GM23248 (cell line): ENCODE data around the gene GNAQ. TPM values are rescaled to one million over a fixed set of nuclear protein-coding genes. Genes with fewer than 3 reads are reported as not detected.

Experiments used
- DNase-seq: peaks from one replicate; pipeline ENCODE4 v3.0.0-alpha.2; 2015
- H2AFZ ChIP-seq: fragments of 200-600 bp; sonication (generic); 2 replicates; pipeline ENCODE4 v1.6.1; 2016; ENCODE audit warnings: antibody characterized with exemption
- H3F3A ChIP-seq: fragments of 200-600 bp; sonication (generic); 2 replicates; pipeline ENCODE4 v1.6.1; 2016; ENCODE audit warnings: mild to moderate bottlenecking, antibody characterized with exemption, mixed run types; ENCODE audit not compliant: insufficient read depth
- H3K27ac ChIP-seq: fragments of 200-600 bp; sonication (generic); 2 replicates; pipeline ENCODE4 v1.5.1; 2016; ENCODE audit warnings: mild to moderate bottlenecking
- H3K27me3 ChIP-seq: fragments of 200-600 bp; sonication (generic); replicated peaks from 2 replicates; pipeline ENCODE4 v1.6.1; 2016; ENCODE audit warnings: mild to moderate bottlenecking; ENCODE audit not compliant: insufficient read depth
- H3K36me3 ChIP-seq: fragments of 200-600 bp; sonication (generic); 2 replicates; pipeline ENCODE4 v1.6.1; 2016; ENCODE audit warnings: low read depth, mild to moderate bottlenecking
- H3K4me1 ChIP-seq: fragments of 200-600 bp; sonication (generic); 2 replicates; pipeline ENCODE4 v1.6.1; 2016; ENCODE audit warnings: mild to moderate bottlenecking; ENCODE audit not compliant: insufficient read depth
- H3K4me2 ChIP-seq: fragments of 200-600 bp; sonication (generic); one replicate; pipeline ENCODE4 v1.6.1; 2016; ENCODE audit warnings: mild to moderate bottlenecking; ENCODE audit not compliant: unreplicated experiment
- H3K4me3 ChIP-seq: fragments of 200-600 bp; sonication (generic); 2 replicates; pipeline ENCODE4 v1.5.1; 2016; ENCODE audit warnings: mild to moderate bottlenecking
- H3K79me2 ChIP-seq: fragments of 200-600 bp; sonication (generic); 2 replicates; pipeline ENCODE4 v1.6.1; 2016; ENCODE audit warnings: mild to moderate bottlenecking; ENCODE audit not compliant: insufficient read depth
- H3K9ac ChIP-seq: fragments of 200-600 bp; sonication (generic); 2 replicates; pipeline ENCODE4 v1.6.1; 2016; ENCODE audit warnings: mild to moderate bottlenecking
- H3K9me2 ChIP-seq: fragments of 200-600 bp; sonication (generic); 2 replicates; pipeline ENCODE4 v1.6.1; 2016; ENCODE audit warnings: mixed run types, mild to moderate bottlenecking, moderate library complexity; ENCODE audit not compliant: insufficient read depth
- H3K9me3 ChIP-seq: fragments of 200-600 bp; sonication (generic); one replicate; pipeline ENCODE4 v1.6.1; 2017; ENCODE audit warnings: low read depth
- H4K20me1 ChIP-seq: fragments of 200-600 bp; sonication (generic); 2 replicates; pipeline ENCODE4 v1.6.0; 2016; ENCODE audit not compliant: insufficient read depth
- EZH2 ChIP-seq: fragments of 200-600 bp; sonication (generic); IDR thresholded peaks from 2 replicates; pipeline ENCODE4 v1.6.1; 2018; ENCODE audit warnings: antibody characterized with exemption, mild to moderate bottlenecking; ENCODE audit not compliant: insufficient read depth, poor library complexity, severe bottlenecking
- EZH2phosphoT487 ChIP-seq: fragments of 200-600 bp; sonication (generic); IDR thresholded peaks from 2 replicates; pipeline ENCODE4 v1.6.1; 2018; ENCODE audit warnings: antibody characterized with exemption, moderate library complexity, mild to moderate bottlenecking, low read depth; ENCODE audit not compliant: insufficient read depth
- WGBS, 2 experiments: methylation state at CpG; one replicate each; pipeline ENCODE4 v1.1.6; 2015 to 2017; ENCODE audit warnings: low lambda C conversion rate in 2 of 2, low coverage in 1 of 2; ENCODE audit errors: missing lambda C conversion rate in 2 of 2; 5-methylcytosine and 5-hydroxymethylcytosine counted together
- in situ Hi-C: fragments of 300-500 bp; cut with MboI; formaldehyde crosslinking; loops from 2 replicates; pipeline ENCODE4 v1.15.0; 2020
- polyA plus RNA-seq: library from polyadenylated mRNA; unstranded; fragments of >200 nt; fragmentation: Nextera tagmentation; extraction: Ambion mirVana; gene quantifications from 2 replicates; pipeline ENCODE4 v1.2.1, GENCODE V29; 2016
- total RNA-seq: library from RNA; depleted of rRNA; stranded (reverse); fragments of >200 nt; shearing (Covaris generic); gene quantifications from 2 replicates; pipeline ENCODE4 v1.2.3, GENCODE V29; 2014

The GNAQ gene
- total and polyA plus RNA-seq, 2 experiments from 2014 or later, result 11.5 to 32.7 TPM

DNA sequence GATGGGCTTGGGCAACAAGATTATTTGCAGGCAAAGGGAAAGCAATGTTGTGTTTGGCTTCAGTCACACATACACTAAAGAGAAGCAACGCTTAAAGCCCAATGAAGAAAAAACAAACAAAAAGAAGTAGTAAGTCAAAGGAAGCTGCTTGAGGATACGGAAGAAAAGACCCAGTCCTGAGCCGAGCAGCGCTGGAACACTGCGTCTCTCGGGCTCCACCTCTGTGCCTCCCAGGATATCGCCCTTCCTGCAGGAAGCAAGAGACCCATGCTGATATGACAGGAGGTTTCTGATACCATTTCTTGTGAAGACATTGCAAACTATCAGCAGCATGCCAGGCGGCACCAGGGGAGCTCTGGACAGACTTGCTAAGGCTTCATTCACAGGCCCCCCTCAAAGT is 9.9 kb downstream of the GNAQ start:
- DNase-seq, result no peak
- no peak overlapping the region for H3K4me2 ChIP-seq
- TF ChIP-seq EZH2 (no peak), EZH2phosphoT487 (no peak)
- no peak overlapping the region for H3K9ac ChIP-seq
- H4K20me1 ChIP-seq, result no peaks in the 10 kb centered on the region
- peaks cover 100% of the 10 kb centered on the region for H3K79me2 ChIP-seq
- no peaks in the 10 kb centered on the region for H3K27me3 ChIP-seq
- peaks cover 46% of the 10 kb centered on the region for H3K4me1 ChIP-seq
- 96 to 98% methylated on average over 8 of the region's 8 CpGs for WGBS, 2 experiments
- in situ Hi-C loops, result no loop called here
- H2AFZ ChIP-seq, result no peak overlapping the region
- H3F3A ChIP-seq, result peaks cover 15% of the 10 kb centered on the region; the same call in 1 of the 2 replicates
- no peaks in the 10 kb centered on the region for H3K36me3 ChIP-seq
- H3K4me3 ChIP-seq, result no peak overlapping the region
- H3K9me3 ChIP-seq, result no peaks in the 10 kb centered on the region
- H3K9me2 ChIP-seq, result no peaks in the 10 kb centered on the region
- H3K27ac ChIP-seq, result peak overlapping the region; percentile 76; the same call in 1 of the 2 replicates

DNA sequence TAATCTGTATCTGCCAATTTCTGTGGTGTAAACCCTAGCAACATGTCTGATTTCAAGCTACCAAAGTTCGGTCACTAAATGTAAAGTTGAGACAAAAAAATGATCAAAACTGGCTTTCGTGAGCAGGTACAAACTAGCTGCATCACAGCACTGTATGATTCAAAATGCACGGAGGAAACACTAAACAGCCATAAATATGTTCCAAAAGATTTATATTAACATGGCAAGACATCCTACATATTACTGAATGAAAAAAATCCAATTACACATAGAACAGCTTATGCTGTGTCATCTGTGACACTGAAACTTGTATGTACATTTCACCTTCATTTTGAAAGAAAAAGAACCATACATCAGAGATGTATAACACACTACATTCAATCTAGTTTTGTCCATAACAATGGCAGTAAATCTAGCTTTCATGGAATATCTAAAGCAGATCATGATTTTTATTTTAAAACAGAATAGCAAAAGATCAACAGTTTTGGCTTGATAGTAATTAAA is 14.4 kb downstream of the GNAQ start:
- Histone ChIP-seq H3K9ac (no peak overlapping the region), H3K9me3 (no peaks in the 10 kb centered on the region), H3K36me3 (no peaks in the 10 kb centered on the region), H4K20me1 (peaks cover 17% of the 10 kb centered on the region; the same call in 1 of the 2 replicates), H3K79me2 (peaks cover 100% of the 10 kb centered on the region), H3K4me2 (no peak overlapping the region), H3K27ac (no peak overlapping the region), H3K9me2 (no peaks in the 10 kb centered on the region), H3F3A (peaks cover 13% of the 10 kb centered on the region; the same call in 1 of the 2 replicates), H3K4me3 (no peak overlapping the region), H2AFZ (no peak overlapping the region), H3K4me1 (peaks cover 36% of the 10 kb centered on the region), H3K27me3 (no peaks in the 10 kb centered on the region)
- TF ChIP-seq EZH2 (no peak), EZH2phosphoT487 (no peak)
- 79 to 84% methylated on average over 3 of the region's 3 CpGs for WGBS, 2 experiments
- in situ Hi-C loops, result no loop called here
- DNase-seq, result no peak

DNA sequence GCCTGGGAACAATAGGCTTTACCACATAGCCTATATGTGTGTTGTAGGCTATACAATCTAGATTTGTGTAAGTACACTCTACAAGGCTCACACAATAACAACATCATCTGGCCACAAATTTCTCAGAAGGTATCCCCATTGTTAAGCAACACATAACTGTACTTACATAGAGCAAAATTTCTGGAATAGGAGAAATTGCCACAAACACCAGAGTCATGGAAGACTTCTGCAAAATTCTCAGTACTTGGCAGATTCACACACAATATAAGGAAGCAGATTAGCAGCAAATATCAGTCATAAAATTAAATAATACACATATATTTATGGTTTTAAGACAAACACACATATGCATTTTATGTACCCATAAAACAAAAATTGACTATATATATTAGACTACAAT is 16.4 kb downstream of the GNAQ start:
- no peak overlapping the region for H3K4me3 ChIP-seq
- in situ Hi-C loops, result no loop called here
- no peak for TF ChIP-seq EZH2
- no peak for TF ChIP-seq EZH2phosphoT487
- no peak overlapping the region for H2AFZ ChIP-seq
- no peaks in the 10 kb centered on the region for H3K36me3 ChIP-seq
- H3K27ac ChIP-seq, result peak overlapping the region; percentile 6; the same call in 1 of the 2 replicates
- no peak overlapping the region for H3K9ac ChIP-seq
- no peaks in the 10 kb centered on the region for H3K9me2 ChIP-seq
- H3K4me1 ChIP-seq, result peaks cover 37% of the 10 kb centered on the region
- no peaks in the 10 kb centered on the region for H3K9me3 ChIP-seq
- H3K79me2 ChIP-seq, result peaks cover 100% of the 10 kb centered on the region
- no peak for DNase-seq
- peaks cover 22% of the 10 kb centered on the region; the same call in 1 of the 2 replicates for H4K20me1 ChIP-seq
- no peaks in the 10 kb centered on the region for H3K27me3 ChIP-seq
- H3K4me2 ChIP-seq, result no peak overlapping the region
- H3F3A ChIP-seq, result peaks cover 10% of the 10 kb centered on the region; the same call in 1 of the 2 replicates

DNA sequence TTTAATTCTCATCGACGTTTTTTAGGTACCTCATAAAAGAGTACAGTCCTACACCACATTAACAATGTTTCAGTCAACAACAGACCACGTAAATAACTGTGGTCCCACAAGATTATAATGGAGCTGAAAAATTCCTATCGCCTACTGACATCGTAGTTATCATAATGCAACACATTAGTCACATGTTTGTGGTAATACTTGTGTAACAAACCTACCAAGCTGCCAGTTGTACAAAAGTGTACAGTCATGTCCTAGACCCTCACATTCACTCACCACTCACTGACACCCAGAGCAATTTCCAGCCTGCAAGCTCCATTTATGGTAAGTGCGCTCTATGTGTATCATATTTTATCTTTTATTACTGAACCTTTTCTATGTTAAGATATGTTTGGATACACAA is 16.8 kb downstream of the GNAQ start:
- Histone ChIP-seq H3K9ac (no peak overlapping the region), H2AFZ (no peak overlapping the region), H3K4me1 (peaks cover 37% of the 10 kb centered on the region), H3K27ac (peak overlapping the region; percentile 6; the same call in 1 of the 2 replicates), H4K20me1 (peaks cover 22% of the 10 kb centered on the region; the same call in 1 of the 2 replicates), H3K4me2 (no peak overlapping the region), H3K36me3 (no peaks in the 10 kb centered on the region), H3K79me2 (peaks cover 100% of the 10 kb centered on the region), H3K9me3 (no peaks in the 10 kb centered on the region), H3K4me3 (no peak overlapping the region), H3F3A (peaks cover 10% of the 10 kb centered on the region; the same call in 1 of the 2 replicates), H3K9me2 (no peaks in the 10 kb centered on the region), H3K27me3 (no peaks in the 10 kb centered on the region)
- TF ChIP-seq EZH2phosphoT487 (no peak), EZH2 (no peak)
- in situ Hi-C loops, result no loop called here
- WGBS, 2 experiments, result 84 to 85% methylated on average over 6 of the region's 6 CpGs
- peak; percentile 30 for DNase-seq
